Measurements from ENCODE around the gene VPS13D.
A peak's percentile ranks its signal among the peaks of the same experiment; 100 is the strongest.

VPS13D gene

DNA sequence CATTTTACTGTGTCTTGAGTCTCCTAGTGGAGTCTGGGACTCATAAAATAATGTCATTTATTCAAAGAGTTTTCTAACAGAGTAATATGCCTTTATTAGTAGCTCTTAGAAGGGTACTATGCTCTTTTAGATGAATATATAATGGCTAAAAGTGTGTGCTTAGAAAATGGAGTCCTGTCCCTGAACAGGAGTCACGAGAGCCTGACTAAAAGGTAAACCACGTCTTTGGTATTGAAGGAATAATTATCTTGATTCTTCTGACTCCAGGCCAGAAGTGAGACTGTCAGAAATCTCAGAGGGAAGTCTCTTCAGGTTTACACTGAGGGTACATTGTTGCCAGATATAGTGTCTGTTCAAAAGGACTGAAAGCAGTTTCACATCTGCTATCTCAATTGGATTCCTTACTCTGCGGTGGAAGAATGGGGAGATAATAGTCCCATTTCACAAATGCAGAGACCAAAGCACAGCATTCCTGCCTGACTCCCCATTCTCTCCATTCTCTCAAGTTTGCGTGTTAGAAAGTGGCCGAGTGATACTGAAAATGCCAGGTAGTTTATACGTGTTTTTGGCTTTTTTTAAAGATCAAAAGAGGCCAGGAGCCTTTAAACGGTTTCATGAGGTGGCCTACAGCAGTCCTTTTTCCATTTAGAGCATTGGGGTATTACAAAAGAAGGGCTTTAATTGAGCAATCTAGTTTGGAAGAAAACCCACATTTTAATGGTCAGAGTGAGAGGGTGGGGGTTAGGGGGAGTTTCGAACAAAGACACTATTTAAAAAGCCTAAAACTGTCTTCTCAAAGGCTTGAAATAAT lies 176.6 kb downstream of the VPS13D start:
- DNase-seq (ENCODE audit: low read depth), result peak; percentile 66
- no peak overlapping the region for H3K4me3 ChIP-seq (ENCODE audit: low read depth, low read length)
- TF ChIP-seq MAX (IDR thresholded peaks at IDR 0.05; ENCODE audit: low read depth, low read length) (no peak), POLR2A (IDR thresholded peaks at IDR 0.05; ENCODE audit: extremely low read depth, insufficient read length) (no peak), MYC (IDR thresholded peaks at IDR 0.05; ENCODE audit: low read depth, low read length) (no peak)
- TF ChIP-seq, protein P1, sequence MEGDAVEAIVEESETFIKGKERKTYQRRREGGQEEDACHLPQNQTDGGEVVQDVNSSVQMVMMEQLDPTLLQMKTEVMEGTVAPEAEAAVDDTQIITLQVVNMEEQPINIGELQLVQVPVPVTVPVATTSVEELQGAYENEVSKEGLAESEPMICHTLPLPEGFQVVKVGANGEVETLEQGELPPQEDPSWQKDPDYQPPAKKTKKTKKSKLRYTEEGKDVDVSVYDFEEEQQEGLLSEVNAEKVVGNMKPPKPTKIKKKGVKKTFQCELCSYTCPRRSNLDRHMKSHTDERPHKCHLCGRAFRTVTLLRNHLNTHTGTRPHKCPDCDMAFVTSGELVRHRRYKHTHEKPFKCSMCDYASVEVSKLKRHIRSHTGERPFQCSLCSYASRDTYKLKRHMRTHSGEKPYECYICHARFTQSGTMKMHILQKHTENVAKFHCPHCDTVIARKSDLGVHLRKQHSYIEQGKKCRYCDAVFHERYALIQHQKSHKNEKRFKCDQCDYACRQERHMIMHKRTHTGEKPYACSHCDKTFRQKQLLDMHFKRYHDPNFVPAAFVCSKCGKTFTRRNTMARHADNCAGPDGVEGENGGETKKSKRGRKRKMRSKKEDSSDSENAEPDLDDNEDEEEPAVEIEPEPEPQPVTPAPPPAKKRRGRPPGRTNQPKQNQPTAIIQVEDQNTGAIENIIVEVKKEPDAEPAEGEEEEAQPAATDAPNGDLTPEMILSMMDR (IDR thresholded peaks at IDR 0.05; ENCODE audit: low read depth, low read length), result no peak

GRCh38 chr1:12407050-12407961 lies 177.5 kb downstream of the VPS13D start:
- DNase-seq (ENCODE audit: low read depth), result peak; percentile 39
- no peak for TF ChIP-seq MAX (IDR thresholded peaks at IDR 0.05; ENCODE audit: low read depth, low read length)
- H3K4me3 ChIP-seq (ENCODE audit: low read depth, low read length), result no peak overlapping the region

- no peak overlapping the region for H3K4me3 ChIP-seq (ENCODE audit: low read depth, low read length)
- no peak for TF ChIP-seq MAX (IDR thresholded peaks at IDR 0.05; ENCODE audit: low read depth, low read length)
- TF ChIP-seq, protein P1 (IDR thresholded peaks at IDR 0.05; ENCODE audit: low read depth, low read length), result no peak
- no peak for TF ChIP-seq MYC (IDR thresholded peaks at IDR 0.05; ENCODE audit: low read depth, low read length)
- no peak for TF ChIP-seq POLR2A (IDR thresholded peaks at IDR 0.05; ENCODE audit: extremely low read depth, insufficient read length)
- DNase-seq (ENCODE audit: low read depth), result no peak
These were observed 178.2 kb downstream of the VPS13D start for GRCh38 chr1:12407962-12408454.

DNA sequence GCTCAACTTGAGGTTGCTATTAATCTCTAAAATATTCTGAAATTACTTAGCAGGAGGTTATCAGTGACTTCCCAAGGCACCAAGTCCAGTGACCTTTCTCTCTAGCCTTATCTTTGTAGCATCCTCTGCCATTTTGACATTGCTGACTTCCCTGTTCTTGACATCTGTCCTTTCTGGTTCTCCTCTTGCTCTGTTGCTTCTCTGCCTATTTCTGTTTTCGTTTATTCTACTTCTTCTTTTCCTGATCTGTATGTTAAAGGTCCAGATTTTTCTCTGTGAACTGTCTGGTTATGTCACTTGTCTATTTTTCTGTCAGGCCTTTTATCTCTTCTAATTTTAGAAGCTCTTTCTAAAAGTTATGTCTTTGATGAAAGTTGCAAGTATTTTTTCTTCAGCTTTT lies 178.8 kb downstream of the VPS13D start:
- DNase-seq (ENCODE audit: low read depth), result no peak
- H3K4me3 ChIP-seq (ENCODE audit: low read depth, low read length), result no peak overlapping the region
- TF ChIP-seq, protein P1 (IDR thresholded peaks at IDR 0.05; ENCODE audit: low read depth, low read length), result no peak
- TF ChIP-seq POLR2A (IDR thresholded peaks at IDR 0.05; ENCODE audit: extremely low read depth, insufficient read length), result no peak
- no peak for TF ChIP-seq MYC (IDR thresholded peaks at IDR 0.05; ENCODE audit: low read depth, low read length)
- no peak for TF ChIP-seq MAX (IDR thresholded peaks at IDR 0.05; ENCODE audit: low read depth, low read length)

DNA sequence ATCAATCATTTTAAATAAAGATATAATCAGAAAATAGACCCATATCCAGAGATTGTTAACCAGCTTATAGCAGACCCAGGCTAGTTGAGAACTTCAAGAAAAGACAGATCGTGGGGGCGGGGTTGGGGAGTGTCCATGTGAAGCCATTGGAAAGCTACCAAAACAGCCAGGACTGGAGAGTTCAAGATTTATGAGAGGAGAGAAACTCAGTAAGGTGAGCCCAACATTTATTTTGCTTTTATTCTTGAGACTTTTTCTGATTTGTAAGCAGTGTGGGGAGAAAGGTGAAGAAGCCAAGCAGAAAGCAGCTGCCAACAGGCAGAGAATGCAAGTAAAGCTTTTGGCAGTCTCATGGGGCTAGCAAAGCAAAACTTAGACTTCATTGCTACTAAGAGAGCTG lies 179.9 kb downstream of the VPS13D start:
- no peak for DNase-seq (ENCODE audit: low read depth)
- TF ChIP-seq, protein P1 (IDR thresholded peaks at IDR 0.05; ENCODE audit: low read depth, low read length), result no peak
- no peak for TF ChIP-seq POLR2A (IDR thresholded peaks at IDR 0.05; ENCODE audit: extremely low read depth, insufficient read length)
- TF ChIP-seq MAX (IDR thresholded peaks at IDR 0.05; ENCODE audit: low read depth, low read length), result no peak
- TF ChIP-seq MYC (IDR thresholded peaks at IDR 0.05; ENCODE audit: low read depth, low read length), result no peak
- H3K4me3 ChIP-seq (ENCODE audit: low read depth, low read length), result no peak overlapping the region
